GM23338 (cell line): ENCODE results near the gene ARMCX6. TPM values are rescaled to one million over a fixed set of nuclear protein-coding genes. Genes with fewer than 3 reads are reported as not detected.
A peak's percentile ranks its signal among the peaks of the same experiment; 100 is the strongest.

Experiments
- CREB1 ChIP-seq: fragments of 250-450 bp; sonication (Bioruptor Pico); IDR thresholded peaks from 2 replicates; pipeline ENCODE4 v1.5.0; 2020; ENCODE audit warnings: low read depth, mild to moderate bottlenecking, moderate library complexity
- ETS1 ChIP-seq: IDR thresholded peaks from 2 replicates; pipeline ENCODE4 v1.6.1; 2016; ENCODE audit warnings: antibody characterized with exemption
- EZH2 ChIP-seq: fragments of 200-600 bp; sonication (generic); IDR thresholded peaks from one replicate; pipeline ENCODE4 v1.8.0; 2017; ENCODE audit warnings: antibody characterized with exemption, mild to moderate bottlenecking, low read depth; ENCODE audit not compliant: unreplicated experiment
- EZH2phosphoT487 ChIP-seq: fragments of 200-600 bp; sonication (generic); IDR thresholded peaks from one replicate; pipeline ENCODE4 v1.8.1; 2018; ENCODE audit warnings: antibody characterized with exemption; ENCODE audit not compliant: unreplicated experiment
- JUNB ChIP-seq: IDR thresholded peaks from one replicate; pipeline ENCODE4 v1.6.1; 2016; ENCODE audit warnings: antibody characterized with exemption; ENCODE audit not compliant: unreplicated experiment
- POLR2AphosphoS5 ChIP-seq: IDR thresholded peaks from 2 replicates; pipeline ENCODE4 v1.6.1; 2016; ENCODE audit warnings: antibody characterized with exemption, low read depth
- STAT1 ChIP-seq: IDR thresholded peaks from one replicate; pipeline ENCODE4 v1.6.1; 2016; ENCODE audit warnings: antibody characterized with exemption; ENCODE audit not compliant: unreplicated experiment
- ZNF114 ChIP-seq: fragments of 250-450 bp; sonication (Bioruptor Pico); IDR thresholded peaks from 2 replicates; pipeline ENCODE4 v1.5.0; 2020; ENCODE audit warnings: mild to moderate bottlenecking, moderate library complexity
- ZNF331 ChIP-seq: fragments of 250-450 bp; sonication (Bioruptor Pico); IDR thresholded peaks from 2 replicates; pipeline ENCODE4 v1.5.0; 2020; ENCODE audit warnings: low read depth, mild to moderate bottlenecking, moderate library complexity
- ZNF462 ChIP-seq: fragments of 250-450 bp; sonication (Bioruptor Pico); IDR thresholded peaks from 2 replicates; pipeline ENCODE4 v1.5.0; 2020; ENCODE audit warnings: mild to moderate bottlenecking, moderate library complexity
- polyA plus RNA-seq: library from polyadenylated mRNA; unstranded; fragments of >200 nt; fragmentation: Nextera tagmentation; extraction: Ambion mirVana; gene quantifications from 2 replicates; pipeline ENCODE4 v1.2.1, GENCODE V29; 2016
- total RNA-seq: library from RNA; depleted of rRNA; stranded (reverse); fragments of >200 nt; shearing (Covaris generic); gene quantifications from 2 replicates; pipeline ENCODE4 v1.2.3, GENCODE V29; 2014

ARMCX6 gene
- total and polyA plus RNA-seq, 2 experiments from 2014 or later: 23.8 to 27.0 TPM

- TF ChIP-seq ZNF462 (CRISPR knock-in tag) (no peak), ZNF114 (CRISPR knock-in tag) (peak; percentile 97), EZH2 (no peak), JUNB (no peak), STAT1 (no peak), POLR2AphosphoS5 (peak; percentile 96), ETS1 (no peak), EZH2phosphoT487 (no peak), CREB1 (peak; percentile 56; the same call in 1 of the 2 replicates), ZNF331 (CRISPR knock-in tag) (no peak)
Measured at GRCh38 chrX:101659601-101660063, 41.8 kb upstream of the ARMCX6 start, which contains the start of gene ARMCX2 (continued).
